ENCODE data around the gene AFG1L.

DNA sequence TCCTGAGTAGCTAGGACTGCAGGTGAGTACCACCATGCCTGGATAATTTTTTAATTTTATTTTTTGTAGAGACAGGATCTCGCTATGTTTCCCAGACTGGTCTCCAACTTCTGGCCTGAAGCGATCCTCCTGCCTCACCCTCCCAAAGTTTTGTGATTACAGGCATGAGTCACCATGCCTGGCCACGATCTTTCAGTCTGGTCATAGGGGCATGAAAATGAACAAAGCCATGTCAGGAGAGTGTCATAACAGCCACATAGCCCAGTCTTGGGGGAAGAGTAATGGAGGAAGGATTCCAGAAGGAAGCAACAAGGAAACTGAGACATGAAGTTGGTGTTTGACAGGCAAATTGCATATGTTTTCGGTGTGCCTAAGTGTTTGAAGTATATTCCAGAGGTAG, 17.0 kb upstream of the AFG1L start:
- TF ChIP-seq, protein P1, sequence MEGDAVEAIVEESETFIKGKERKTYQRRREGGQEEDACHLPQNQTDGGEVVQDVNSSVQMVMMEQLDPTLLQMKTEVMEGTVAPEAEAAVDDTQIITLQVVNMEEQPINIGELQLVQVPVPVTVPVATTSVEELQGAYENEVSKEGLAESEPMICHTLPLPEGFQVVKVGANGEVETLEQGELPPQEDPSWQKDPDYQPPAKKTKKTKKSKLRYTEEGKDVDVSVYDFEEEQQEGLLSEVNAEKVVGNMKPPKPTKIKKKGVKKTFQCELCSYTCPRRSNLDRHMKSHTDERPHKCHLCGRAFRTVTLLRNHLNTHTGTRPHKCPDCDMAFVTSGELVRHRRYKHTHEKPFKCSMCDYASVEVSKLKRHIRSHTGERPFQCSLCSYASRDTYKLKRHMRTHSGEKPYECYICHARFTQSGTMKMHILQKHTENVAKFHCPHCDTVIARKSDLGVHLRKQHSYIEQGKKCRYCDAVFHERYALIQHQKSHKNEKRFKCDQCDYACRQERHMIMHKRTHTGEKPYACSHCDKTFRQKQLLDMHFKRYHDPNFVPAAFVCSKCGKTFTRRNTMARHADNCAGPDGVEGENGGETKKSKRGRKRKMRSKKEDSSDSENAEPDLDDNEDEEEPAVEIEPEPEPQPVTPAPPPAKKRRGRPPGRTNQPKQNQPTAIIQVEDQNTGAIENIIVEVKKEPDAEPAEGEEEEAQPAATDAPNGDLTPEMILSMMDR (IDR thresholded peaks at IDR 0.05; ENCODE audit: low read depth, low read length, missing input control), result no peak
- TF ChIP-seq GABPA (IDR thresholded peaks at IDR 0.05 in 1 of 2, conservative IDR thresholded peaks at IDR 0.05 in 1 of 2) (no peak), TAF1 (conservative IDR thresholded peaks at IDR 0.05) (no peak)

Data from liver (tissue), 3 donors.